Urinary bladder (tissue), 4 donors: Measurements from ENCODE around the gene C5. TPM values are rescaled to one million over a fixed set of nuclear protein-coding genes. Genes with fewer than 3 reads are reported as not detected.

Source experiments
- DNase-seq: peaks from one replicate; pipeline ENCODE4 v3.0.0-alpha.2; 2015; ENCODE audit errors: extremely low spot score
- H3K27ac ChIP-seq: one replicate; pipeline ENCODE4 v1.5.1; 2013; ENCODE audit warnings: low read depth, mild to moderate bottlenecking, moderate library complexity
- H3K36me3 ChIP-seq: one replicate; pipeline ENCODE4 v1.6.1; 2013; ENCODE audit warnings: mild to moderate bottlenecking, moderate library complexity; ENCODE audit not compliant: insufficient read depth
- H3K4me1 ChIP-seq: one replicate; pipeline ENCODE4 v1.6.1; 2013; ENCODE audit warnings: mild to moderate bottlenecking, moderate library complexity; ENCODE audit not compliant: insufficient read depth
- H3K4me3 ChIP-seq: one replicate; pipeline ENCODE4 v1.5.1; 2013; ENCODE audit warnings: low read depth, low read length
- whole genome bisulfite sequencing: extraction: QIAGEN DNeasy Blood & Tissue Kit; methylation state at CpG from one replicate; pipeline ENCODE4 v1.1.7; 2013; 5-methylcytosine and 5-hydroxymethylcytosine counted together
- polyA plus RNA-seq: library from polyadenylated mRNA; stranded (reverse); fragments of 200-250 nt; gene quantifications from one replicate; pipeline ENCODE4 v1.2.3, GENCODE V29; 2013
- total RNA-seq: library from RNA; depleted of rRNA; stranded (reverse); fragments of >200 nt; gene quantifications from one replicate; pipeline ENCODE4 v1.2.3, GENCODE V29; 2014
- donor health status: healthy with polysubstance abuse.
- donor health status: healthy.

C5 gene
- total and polyA plus RNA-seq, 2 donors = 3.2 to 18.1 TPM

- H3K27ac ChIP-seq = no peak overlapping the region
- DNase-seq = no peak
- WGBS = 79% methylated on average over 8 of the region's 8 CpGs
- no peaks in the 10 kb centered on the region for H3K36me3 ChIP-seq
- H3K4me3 ChIP-seq = no peak overlapping the region
- H3K4me1 ChIP-seq = no peaks in the 10 kb centered on the region
Measured at GRCh38 chr9:120927269-120928014, 122.6 kb downstream of the C5 start.

GRCh38 chr9:120926397-120926928 is 123.6 kb downstream of the C5 start, which contains the start of gene TRAF1:
Gene TRAF1, minus strand, starts transcription at chr9:120926796. Its CDS starts 721 bp downstream, at chr9:120926075.
- no peaks in the 10 kb centered on the region for H3K36me3 ChIP-seq
- H3K4me3 ChIP-seq = no peak within 1 kb of the TSS
- WGBS = 90% methylated on average over 6 of the region's 6 CpGs
- DNase-seq = no peak
- H3K4me1 ChIP-seq = no peaks in the 10 kb centered on the region
- peak within 1 kb of the TSS; percentile 64 for H3K27ac ChIP-seq

GRCh38 chr9:120925535-120926396 is 124.3 kb downstream of the C5 start:
- Histone ChIP-seq H3K4me1 (no peaks in the 10 kb centered on the region), H3K4me3 (no peak overlapping the region), H3K27ac (peak overlapping the region; percentile 64), H3K36me3 (no peaks in the 10 kb centered on the region)
- DNase-seq = no peak
- 73% methylated on average over 13 of the region's 13 CpGs for WGBS

- Histone ChIP-seq H3K36me3 (no peaks in the 10 kb centered on the region), H3K27ac (no peak overlapping the region), H3K4me3 (no peak overlapping the region), H3K4me1 (no peaks in the 10 kb centered on the region)
- 89% methylated on average over 11 of the region's 11 CpGs for WGBS
- DNase-seq = no peak
Measured at GRCh38 chr9:120924698-120925534, 125.2 kb downstream of the C5 start.

- Histone ChIP-seq H3K27ac (peak overlapping the region; percentile 12), H3K4me3 (no peak overlapping the region), H3K36me3 (no peaks in the 10 kb centered on the region), H3K4me1 (no peaks in the 10 kb centered on the region)
- no peak for DNase-seq
- WGBS = 94% methylated on average over 11 of the region's 11 CpGs
Measured at GRCh38 chr9:120923620-120924328, 126.3 kb downstream of the C5 start.

- peak overlapping the region; percentile 59 for H3K27ac ChIP-seq
Measured at GRCh38 chr9:120922404-120923195, 127.5 kb downstream of the C5 start.

GRCh38 chr9:120921661-120922181 is 128.4 kb downstream of the C5 start:
- peak overlapping the region; percentile 4 for H3K27ac ChIP-seq
- DNase-seq = no peak
- H3K36me3 ChIP-seq = no peaks in the 10 kb centered on the region
- 32% methylated on average over 8 of the region's 8 CpGs for WGBS
- no peak overlapping the region for H3K4me3 ChIP-seq
- no peaks in the 10 kb centered on the region for H3K4me1 ChIP-seq

More at GRCh38 chr9:120922404-120923195, 127.5 kb downstream of the C5 start:
- no peak overlapping the region for H3K4me3 ChIP-seq
- H3K36me3 ChIP-seq = no peaks in the 10 kb centered on the region
- WGBS = 74% methylated on average over 7 of the region's 7 CpGs
- DNase-seq = no peak
- no peaks in the 10 kb centered on the region for H3K4me1 ChIP-seq

GRCh38 chr9:120920806-120921178 is 129.3 kb downstream of the C5 start:
- H3K4me1 ChIP-seq = no peaks in the 10 kb centered on the region

GRCh38 chr9:120919843-120920805 is 130.0 kb downstream of the C5 start:
- Histone ChIP-seq H3K4me1 (no peaks in the 10 kb centered on the region), H3K27ac (peak overlapping the region; percentile 71), H3K4me3 (no peak overlapping the region), H3K36me3 (no peaks in the 10 kb centered on the region)
- WGBS = 90% methylated on average over 6 of the region's 6 CpGs
- no peak for DNase-seq

More at GRCh38 chr9:120920806-120921178, 129.3 kb downstream of the C5 start:
- no peak for DNase-seq
- H3K27ac ChIP-seq = peak overlapping the region; percentile 71
- WGBS = 69% methylated on average over 3 of the region's 3 CpGs
- no peaks in the 10 kb centered on the region for H3K36me3 ChIP-seq
- no peak overlapping the region for H3K4me3 ChIP-seq

- Histone ChIP-seq H3K4me1 (no peaks in the 10 kb centered on the region), H3K36me3 (no peaks in the 10 kb centered on the region), H3K4me3 (no peak overlapping the region), H3K27ac (peak overlapping the region; percentile 11)
- 76% methylated on average over 20 of the region's 20 CpGs for WGBS
- DNase-seq = no peak
Measured at GRCh38 chr9:120918931-120919842, 130.9 kb downstream of the C5 start.
